GM18861 (cell line): ENCODE results near the gene LNPEP.
"Not testable (repeated sequence)": the region's sequence is repeated elsewhere in the genome, so short reads cannot be mapped to it uniquely, and the experiment has no call there.

Experiments
- ATAC-seq: cut with Tn5 transposase; IDR thresholded peaks from one replicate; pipeline ENCODE4 v1.9.1; 2021; ENCODE audit not compliant: unreplicated experiment

Gene LNPEP

DNA sequence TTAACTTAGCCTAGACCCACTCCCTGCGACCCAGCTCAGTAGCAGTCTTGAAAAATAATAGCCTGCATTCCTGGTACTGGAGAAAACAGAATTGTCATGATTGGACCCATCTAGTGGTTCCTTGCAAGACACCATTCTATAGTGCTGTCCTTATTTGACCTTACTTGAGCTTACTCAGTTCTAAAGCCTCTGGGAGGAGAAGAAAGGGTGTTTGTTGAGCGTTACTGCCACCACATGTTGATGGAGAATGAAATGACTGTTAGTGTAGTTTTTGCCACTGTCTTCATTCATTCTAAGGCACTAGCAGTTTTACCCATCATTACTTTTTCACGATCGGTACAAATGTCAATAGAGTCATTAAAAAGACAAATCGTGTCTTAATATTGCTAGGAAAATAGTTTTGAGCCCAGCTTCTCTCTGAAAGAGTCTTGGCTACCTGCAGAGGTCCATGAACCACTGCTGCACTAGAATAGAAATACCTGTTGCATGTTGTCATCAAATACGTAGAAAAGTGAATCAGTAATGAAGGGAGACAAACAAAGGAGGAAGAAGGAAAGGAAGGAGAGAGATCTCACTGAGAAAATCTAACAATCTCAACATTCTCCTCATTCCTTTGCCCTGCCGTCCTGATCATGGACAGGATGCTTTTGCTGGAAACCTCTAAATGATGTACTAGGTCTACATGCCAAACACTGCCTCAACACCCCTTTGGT lies 110.5 kb downstream of the LNPEP start:
- ATAC-seq = no peak

DNA sequence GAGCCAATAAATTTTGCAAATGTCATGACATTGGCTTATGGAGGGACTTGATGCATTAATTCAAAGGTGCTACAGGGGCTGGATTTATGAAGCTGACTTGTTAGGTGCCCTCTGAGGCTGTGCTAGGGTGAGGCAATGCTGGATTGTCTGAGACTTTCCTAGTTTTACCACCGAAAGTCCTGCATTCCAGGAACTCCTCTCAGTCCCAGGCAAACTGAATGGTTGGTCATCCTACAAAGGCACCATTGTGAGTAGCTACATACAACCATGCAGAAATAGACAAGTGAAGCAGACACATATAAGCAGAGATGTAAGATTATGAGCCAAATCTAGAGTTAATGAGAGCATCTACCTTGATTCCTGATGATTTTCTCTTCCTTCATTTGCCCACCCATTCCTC lies 111.2 kb downstream of the LNPEP start:
- ATAC-seq = no peak

DNA sequence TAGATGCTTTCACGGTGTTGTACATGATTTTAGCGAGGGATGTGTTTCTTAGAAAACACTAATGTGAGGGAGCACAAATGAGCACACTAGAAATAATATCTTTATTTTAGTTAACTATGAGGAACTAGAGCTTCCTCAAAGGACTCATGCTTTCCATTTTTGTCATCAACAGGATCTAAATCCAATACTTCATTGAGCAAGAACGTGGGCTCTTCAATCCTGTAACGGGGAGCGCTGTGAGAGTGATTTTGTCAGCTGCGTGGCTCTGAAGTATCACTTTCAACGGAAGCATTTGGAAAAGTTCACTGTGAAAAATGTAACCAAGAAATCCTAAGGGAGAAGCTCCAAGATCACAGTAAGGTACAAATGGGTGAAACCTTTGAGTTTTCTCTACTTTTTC lies 113.3 kb downstream of the LNPEP start:
- ATAC-seq = no peak

DNA sequence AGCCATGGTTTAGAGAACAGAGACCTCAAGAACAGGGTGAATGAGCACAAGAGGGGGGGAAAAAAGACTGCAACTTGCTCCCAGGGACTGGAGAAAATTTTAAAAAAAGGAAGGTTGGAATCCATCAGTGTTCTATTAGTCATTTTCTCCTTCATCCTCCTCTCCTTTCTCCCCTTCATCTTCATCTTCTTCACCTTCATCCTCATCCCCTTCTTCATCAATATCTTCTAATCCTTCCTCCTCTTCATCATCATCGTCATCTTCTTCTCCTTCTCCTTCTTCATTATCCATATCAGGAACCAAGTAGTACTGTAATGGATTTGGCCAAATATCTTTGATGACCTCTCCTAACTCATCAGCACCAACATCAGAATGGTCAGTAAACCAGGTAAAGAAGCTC lies 120.4 kb downstream of the LNPEP start:
- no peak for ATAC-seq

DNA sequence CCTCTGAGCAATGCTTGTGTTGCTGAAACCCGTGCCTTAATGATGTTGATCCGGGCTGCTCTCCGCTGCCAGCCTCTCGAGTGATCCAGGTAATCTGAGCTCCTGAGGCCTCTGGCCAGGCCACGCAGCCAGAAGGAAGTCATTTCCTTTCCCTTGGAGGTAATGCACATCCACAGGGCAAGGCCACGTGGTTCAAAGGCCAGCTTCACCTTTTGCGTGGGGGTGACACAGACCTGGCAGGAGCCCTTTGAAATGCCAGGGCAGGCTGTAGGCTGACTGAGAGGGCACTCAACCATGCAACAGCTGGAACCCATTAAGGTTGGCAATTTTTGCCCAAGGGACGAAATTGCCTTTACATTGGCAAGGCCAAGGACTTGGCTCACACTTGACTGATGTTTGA lies 126.2 kb downstream of the LNPEP start:
- no peak for ATAC-seq

DNA sequence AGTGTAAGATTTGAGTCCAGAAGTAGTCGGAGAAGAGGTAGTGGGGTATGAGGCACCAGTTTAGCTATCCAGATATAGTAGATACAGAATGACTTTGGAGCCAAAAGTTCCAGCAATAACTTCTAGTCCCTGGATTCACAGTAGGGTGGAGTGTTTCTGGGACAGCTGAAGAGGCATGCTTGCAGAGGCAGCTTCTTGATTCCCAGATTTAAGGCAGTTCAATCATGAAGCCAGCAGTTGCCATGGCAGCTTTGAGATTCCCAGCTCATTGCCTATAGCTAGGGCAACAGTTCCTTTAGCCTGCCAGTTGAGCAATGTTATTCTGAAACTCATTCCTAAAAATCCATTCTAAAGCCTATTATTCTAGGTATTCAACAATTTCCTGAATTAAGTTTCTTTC lies 127.4 kb downstream of the LNPEP start:
- ATAC-seq = no peak

DNA sequence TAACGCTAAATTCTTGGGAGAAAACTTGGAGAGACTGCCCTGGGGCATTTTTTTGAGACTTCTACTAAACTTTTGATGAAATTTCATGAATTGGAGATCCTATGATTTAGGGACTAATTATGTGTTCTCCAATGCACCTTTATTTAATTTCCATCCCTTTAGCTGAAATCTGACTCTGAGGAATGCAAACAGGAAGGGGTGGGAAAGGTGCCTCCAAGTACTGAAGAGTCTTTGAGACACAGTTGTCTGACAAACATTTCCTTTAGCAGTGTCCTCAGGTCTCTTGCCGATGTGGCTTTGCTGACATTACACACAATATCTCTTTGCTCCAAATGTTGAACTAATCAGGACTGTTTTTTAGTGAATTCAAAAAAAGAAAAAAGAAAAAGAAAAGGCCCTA lies 129.6 kb downstream of the LNPEP start:
- ATAC-seq = no peak

DNA sequence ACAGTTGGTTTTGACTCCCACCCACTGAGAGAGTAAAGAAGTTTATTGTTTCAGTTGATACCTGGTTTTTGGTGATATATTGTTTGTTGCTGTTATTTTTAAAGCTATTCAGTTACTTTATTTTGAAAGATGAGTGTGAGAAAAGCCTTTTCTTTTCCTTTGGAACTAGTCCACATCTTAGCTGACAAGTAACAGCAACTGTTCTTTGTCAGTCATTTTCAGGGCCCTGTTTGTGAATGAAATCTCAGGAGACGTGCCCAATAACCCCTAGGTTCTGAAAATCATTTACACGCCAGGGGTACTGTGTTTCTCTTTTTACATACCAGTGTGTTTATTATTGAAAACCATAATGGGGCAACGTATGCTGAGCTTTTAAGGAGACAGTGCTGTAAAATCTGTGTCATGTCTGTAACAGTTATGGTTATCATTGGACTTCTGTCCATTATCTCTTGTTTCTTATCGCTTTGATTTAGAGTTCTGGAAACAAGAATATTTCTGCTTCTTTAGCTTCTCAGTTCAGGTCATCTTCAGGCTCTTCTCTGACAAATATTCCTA lies 131.5 kb downstream of the LNPEP start:
- ATAC-seq = no peak

DNA sequence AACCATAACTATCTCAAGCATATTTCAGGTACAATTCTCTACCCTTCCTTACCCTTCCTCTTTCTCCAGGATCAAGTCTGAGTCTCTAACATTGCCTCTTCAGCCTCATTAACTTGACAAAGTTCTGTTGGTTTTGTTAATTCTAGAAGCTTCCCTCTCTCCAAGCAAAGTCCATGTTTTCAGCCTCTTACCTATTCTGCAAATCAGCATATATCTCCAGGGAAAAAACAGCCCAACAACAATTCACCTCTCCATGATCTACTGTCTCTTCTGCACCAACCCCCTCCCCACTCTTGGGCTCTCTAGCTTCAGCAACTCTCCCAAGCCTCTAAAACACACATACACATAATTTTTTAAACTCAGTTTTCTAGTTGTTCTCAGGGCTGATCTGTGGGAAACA lies 134.4 kb downstream of the LNPEP start:
- no peak for ATAC-seq

DNA sequence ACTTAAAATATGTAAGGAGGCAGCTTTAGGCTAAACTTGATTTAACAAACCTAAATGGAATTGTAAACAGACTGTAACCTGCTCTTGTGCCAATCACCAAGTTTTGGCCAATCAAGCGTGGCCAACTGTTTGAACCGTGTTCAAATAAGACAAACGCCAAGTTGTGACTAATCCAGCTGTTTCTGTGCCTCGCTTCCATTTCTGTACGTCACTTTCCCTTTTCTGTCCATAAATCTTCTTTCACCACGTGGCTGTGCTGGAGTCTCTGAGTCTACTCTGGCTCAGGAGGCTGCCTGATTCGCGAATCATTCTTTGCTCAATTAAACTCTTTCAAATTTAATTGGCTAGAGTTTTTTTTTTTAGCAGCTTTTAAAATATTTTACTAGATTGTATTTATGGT lies 135.2 kb downstream of the LNPEP start:
- ATAC-seq = no peak

DNA sequence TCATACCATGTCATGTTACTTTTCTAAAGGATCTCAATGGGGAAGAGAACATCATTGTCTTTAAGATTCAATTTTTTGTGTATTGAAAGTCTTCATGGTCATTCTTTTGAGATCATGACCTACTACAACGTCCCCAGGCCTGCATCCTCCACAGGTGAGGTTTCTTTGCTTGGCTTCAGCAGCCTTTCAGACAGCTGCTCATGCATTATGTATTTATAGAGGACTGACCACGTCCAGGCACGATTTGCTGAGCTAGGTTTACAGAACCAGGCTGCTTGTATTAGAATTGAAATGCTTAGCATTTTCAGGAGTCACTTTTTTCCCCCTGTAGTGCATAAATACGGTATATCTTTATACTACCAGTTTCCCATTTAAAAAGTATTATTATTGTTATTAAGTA lies 136.1 kb downstream of the LNPEP start:
- ATAC-seq = no peak

DNA sequence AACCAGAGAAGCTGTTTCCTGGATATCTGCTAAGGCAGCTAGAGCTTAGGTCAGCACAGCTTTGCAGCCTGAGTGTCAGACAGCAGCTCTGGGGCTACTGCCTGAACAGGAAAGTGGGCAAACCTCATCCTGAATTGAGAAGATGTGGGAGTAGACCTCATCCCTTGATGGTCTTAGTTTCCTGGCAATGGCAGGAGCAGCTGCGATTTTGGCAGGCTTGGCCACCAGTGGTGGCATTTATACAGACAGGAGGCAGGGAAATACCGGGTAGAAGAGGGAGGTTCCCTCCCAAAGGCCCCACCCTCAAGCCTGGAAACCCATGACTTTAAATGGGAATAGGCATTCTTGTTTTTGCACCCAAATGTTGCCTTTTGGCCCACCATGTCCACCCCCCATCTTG lies 136.8 kb downstream of the LNPEP start:
- no peak for ATAC-seq

DNA sequence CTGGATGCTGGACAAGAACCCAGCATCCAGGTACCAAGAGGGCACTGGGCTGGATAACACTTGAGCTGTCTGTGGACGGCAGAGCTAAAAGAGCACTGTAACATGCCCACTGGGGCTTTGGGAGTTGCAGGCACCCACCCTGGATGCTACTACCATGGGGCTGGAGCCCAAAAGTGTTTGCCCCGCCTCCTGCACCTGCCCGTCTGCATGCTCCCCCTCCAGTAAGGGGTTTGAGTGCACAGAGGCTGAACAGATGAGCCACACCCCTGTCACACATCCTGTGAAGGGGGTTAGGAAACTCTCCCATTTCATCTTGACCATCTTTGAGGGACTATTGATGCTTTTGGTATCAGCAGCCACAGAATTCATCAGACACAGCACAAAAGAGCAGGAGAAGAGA lies 137.5 kb downstream of the LNPEP start:
- no peak for ATAC-seq

DNA sequence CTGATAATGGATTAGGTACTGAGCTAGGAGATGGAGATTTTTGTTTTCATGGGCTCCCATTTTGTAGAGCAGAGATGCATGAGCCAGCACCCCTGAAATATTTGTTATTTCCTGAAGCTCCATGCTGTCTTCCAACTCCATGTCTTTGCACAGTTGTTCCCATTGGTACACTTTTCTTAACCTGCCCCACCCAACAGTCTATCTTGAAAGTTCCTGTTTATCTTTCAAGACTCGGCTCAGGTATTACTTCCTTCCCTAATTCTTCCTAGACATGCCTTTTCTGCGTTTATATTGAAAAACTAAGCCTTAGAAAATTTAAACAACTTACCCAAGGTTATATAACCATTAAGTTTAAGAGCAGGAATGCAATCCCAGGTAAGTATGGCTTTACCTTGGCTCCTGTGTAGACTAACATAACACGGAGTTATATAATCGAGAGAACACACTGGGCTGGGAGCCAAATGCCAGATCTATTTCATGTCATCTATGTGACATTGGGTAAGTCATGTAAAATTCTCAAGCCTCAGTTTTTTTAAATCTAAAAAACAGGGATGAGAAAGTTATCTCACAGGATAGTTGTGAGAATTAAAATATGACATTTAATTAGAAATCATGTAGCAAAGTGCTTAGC lies 139.1 kb downstream of the LNPEP start:
- ATAC-seq = no peak

DNA sequence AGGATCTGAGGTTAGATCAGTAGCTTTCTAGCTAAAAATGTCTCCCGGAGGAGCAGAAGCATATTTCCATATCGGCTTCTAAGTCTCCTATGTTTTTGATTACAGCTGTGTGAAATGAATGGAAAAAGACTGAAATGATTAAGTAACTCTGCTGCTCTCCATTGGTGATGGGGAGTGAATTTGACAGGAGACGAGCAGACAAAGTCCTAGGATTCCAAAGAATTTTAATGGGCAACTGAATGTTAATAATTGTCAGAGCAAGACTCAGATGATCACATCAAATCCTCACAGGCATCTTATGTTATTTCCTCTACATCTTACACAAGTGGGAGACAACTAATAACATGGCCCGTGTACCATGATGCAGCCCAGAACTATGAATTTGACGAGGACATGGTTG lies 139.8 kb downstream of the LNPEP start:
- ATAC-seq = no peak

DNA sequence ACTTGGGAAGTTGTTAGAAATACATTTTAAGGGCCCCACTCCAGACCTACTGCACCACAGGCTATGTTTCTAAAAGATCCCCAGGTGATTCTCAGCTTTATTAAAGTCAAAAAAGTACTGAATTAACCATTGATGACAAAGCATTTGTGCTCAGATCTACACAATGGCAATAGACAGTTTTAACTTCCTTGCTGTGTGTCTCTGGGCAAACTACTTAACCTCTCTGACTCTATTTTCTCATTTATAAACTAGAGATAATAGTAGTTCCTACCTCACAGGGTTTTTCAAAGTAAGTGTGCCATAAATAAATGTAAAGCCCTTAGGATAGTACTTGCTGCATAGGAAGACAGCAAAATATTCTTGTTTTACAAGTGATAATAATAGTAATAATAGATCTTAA lies 140.2 kb downstream of the LNPEP start:
- no peak for ATAC-seq

DNA sequence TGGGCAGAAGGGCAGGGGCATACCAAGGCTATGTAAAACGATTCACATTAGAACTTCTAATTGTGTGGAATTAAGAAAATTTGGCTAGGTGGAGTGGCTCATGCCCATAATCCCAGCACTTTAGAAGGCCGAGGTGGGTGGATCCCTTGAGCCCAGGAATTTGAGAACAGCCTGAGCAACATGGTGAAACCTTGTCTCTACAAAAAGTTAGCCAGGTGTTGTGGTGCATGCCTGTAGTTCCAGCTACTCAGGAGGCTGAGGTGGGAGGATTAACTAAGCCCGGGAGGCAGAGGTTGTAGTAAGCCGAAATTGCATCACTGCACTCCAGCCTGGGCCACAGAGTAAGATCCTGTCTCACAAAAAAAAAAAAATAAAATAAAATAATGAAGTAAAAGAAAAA lies 141.4 kb downstream of the LNPEP start:
- ATAC-seq = no peak

DNA sequence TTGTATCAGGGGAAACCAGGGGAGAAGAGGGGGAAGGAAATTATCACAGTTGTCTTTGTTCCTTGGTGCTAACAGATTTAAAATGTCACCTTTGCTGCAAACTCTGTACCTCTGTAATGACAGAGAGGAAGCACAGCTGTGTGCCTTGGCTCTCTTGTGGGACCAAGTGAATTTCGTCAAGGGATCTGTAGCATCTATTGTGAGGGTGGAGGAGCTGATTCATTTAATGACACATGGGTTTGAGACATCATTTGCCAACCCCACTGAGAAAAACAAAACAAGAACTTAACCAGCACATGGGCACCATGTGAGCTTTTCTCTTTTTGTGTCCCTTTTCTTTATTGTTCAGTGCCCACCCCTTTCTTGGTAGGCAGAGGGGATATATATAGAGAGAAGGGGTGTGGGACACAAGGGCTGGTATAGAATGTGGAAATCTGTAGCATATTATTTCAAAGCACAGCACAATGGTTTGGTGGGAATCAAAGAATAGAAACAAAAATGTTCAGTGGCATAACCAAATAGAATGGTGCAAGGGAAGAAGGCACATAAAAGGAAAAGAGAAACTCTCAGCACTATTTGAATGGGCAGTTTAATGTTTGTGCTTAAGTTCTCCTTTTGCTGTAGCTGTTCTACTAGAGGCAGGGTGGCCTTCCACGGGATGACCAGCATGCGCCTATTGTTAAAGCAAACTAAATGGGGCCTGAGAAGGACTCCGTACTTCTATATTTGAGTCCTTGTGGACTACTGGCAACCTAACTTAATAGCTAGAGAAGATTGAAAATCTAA lies 143.3 kb downstream of the LNPEP start:
- no peak for ATAC-seq

DNA sequence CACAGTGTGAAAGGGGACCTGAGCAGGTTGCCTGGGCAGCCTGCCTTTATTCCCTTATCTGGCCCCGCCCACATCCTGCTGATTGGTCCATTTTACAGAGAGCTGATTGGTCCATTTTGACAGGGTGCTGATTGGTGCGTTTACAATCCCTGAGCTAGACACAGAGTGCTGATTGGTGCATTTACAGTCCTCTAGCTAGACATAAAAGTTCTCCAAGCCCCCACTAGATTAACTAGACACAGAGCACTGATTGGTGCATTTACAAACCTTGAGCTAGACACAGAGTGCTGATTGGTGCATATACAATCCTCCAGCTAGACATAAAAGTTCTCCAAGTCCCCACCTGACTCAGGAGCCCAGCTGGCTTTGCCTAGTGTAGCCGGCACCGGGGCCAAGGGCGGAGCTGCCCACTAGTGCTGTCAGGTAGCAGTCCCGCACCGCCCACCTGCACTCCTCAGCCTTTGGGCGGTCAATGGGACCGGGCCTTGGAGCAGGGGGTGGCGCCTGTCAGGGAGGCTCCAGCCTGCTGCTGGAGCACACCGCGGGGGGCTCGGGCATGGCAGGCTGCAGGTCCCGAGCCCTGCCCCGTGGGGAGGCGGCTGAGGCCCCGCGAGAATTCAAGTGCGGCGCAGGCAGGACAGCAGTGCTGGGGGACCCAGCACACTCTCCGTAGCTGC lies 149.0 kb downstream of the LNPEP start:
- ATAC-seq = not testable (repeated sequence)

DNA sequence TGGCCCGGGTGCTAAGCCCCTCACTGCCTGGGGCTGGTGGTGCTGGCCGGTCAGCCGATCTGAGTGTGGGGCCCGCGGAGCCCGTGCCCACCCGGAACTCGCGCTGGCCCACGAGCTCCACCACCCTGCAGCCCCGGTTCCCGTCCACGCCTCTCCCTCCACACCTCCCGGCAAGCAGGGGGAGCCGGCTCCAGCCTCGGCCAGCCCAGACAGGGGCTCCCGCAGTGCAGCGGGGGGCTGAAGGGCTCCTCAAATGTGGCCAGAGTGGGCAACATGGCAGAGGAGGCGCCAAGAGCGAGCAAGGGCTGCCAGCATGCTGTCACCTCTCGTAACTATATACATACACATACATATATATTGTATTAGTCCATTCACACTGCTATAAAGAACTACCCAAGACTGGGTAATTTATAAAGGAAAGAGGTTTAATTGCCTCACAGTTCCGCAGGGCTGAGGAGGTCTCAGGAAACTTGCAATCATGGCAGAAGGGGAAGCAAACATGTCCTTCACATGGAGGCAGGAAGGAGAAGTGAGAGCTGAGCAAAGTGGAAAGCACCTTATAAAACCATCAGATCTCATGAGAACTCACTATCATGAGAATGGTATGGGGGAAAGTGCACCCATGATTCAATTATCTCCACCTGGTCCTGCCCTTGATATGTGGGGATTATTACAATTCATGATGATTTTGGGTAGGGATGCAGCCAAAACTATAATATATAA lies 149.7 kb downstream of the LNPEP start:
- no peak for ATAC-seq
